RWPE2 (cell line): ENCODE measurements around the gene CASP12.

ENCODE experiments used
- ATAC-seq: fragments of 200-7000 bp; cut with Tn5 transposase; 3 replicates; pipeline ENCODE4 v1.9.1; 2021; ENCODE audit warnings: low read depth
- DNase-seq: peaks from one replicate; pipeline ENCODE4 v3.0.0-alpha.2; 2020; ENCODE audit warnings: low spot score
- H3K27ac ChIP-seq: fragments of 450-650 bp; 2 replicates; pipeline ENCODE4 v1.5.1; 2017; ENCODE audit warnings: mild to moderate bottlenecking; ENCODE audit not compliant: poor library complexity, severe bottlenecking
- H3K27me3 ChIP-seq: fragments of 250-450 bp; sonication (Bioruptor Pico); 2 replicates; pipeline ENCODE4 v1.5.1; 2021; ENCODE audit warnings: mild to moderate bottlenecking, moderate library complexity; ENCODE audit not compliant: insufficient read depth, poor library complexity, severe bottlenecking
- H3K36me3 ChIP-seq: fragments of 250-450 bp; sonication (Bioruptor Pico); 2 replicates; pipeline ENCODE4 v1.5.1; 2020; ENCODE audit warnings: low read depth, mild to moderate bottlenecking, moderate library complexity
- H3K4me1 ChIP-seq: fragments of 250-450 bp; sonication (Bioruptor Pico); 2 replicates; pipeline ENCODE4 v1.5.1; 2021; ENCODE audit warnings: mild to moderate bottlenecking, moderate library complexity; ENCODE audit not compliant: insufficient read depth, poor library complexity, severe bottlenecking
- H3K4me3 ChIP-seq: fragments of 250-450 bp; sonication (Bioruptor Pico); 2 replicates; pipeline ENCODE4 v1.5.1; 2021; ENCODE audit warnings: mild to moderate bottlenecking, moderate library complexity; ENCODE audit not compliant: severe bottlenecking
- H3K9me3 ChIP-seq: fragments of 250-450 bp; sonication (Bioruptor Pico); 2 replicates; pipeline ENCODE4 v1.5.1; 2021; ENCODE audit warnings: mild to moderate bottlenecking, moderate library complexity; ENCODE audit not compliant: severe bottlenecking
- TF ChIP-seq, protein P1 (sequence below): fragments of 450-650 bp; IDR thresholded peaks from one replicate; pipeline ENCODE4 v1.5.1; 2017; ENCODE audit warnings: mild to moderate bottlenecking, moderate library complexity; ENCODE audit not compliant: poor library complexity, severe bottlenecking

The CASP12 gene

DNA sequence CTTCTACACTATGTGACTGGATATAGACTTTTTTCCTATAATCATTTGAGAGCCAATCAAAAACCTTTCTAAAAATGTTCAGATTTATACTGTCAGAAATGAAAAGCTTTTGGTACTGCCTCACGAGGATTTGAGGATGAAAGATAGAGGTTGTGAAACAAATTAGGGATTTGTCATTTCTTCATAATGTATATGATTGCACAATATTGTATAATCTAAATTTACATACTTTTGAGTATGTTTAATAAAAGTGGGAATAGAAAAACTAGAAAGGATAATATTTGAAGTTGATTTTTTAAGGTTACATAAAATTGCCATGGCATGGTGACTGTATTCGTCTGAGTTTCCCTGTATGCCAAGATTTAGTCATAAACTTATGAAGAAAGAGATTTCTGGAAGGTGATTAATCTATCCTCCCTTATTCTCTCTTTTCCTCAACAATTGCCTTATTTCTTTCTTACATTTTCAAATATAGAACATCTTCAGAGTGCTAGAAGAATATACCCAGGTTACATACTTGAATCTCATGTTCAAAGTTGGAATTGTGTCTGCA lies 56.2 kb downstream of the CASP12 start:
- Histone ChIP-seq H3K4me3 (no peak overlapping the region), H3K36me3 (no peaks in the 10 kb centered on the region), H3K4me1 (no peaks in the 10 kb centered on the region), H3K27me3 (no peaks in the 10 kb centered on the region), H3K9me3 (no peaks in the 10 kb centered on the region), H3K27ac (no peak overlapping the region)
- TF ChIP-seq, protein P1, sequence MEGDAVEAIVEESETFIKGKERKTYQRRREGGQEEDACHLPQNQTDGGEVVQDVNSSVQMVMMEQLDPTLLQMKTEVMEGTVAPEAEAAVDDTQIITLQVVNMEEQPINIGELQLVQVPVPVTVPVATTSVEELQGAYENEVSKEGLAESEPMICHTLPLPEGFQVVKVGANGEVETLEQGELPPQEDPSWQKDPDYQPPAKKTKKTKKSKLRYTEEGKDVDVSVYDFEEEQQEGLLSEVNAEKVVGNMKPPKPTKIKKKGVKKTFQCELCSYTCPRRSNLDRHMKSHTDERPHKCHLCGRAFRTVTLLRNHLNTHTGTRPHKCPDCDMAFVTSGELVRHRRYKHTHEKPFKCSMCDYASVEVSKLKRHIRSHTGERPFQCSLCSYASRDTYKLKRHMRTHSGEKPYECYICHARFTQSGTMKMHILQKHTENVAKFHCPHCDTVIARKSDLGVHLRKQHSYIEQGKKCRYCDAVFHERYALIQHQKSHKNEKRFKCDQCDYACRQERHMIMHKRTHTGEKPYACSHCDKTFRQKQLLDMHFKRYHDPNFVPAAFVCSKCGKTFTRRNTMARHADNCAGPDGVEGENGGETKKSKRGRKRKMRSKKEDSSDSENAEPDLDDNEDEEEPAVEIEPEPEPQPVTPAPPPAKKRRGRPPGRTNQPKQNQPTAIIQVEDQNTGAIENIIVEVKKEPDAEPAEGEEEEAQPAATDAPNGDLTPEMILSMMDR = no peak
- DNase-seq = no peak
- no peak for ATAC-seq

DNA sequence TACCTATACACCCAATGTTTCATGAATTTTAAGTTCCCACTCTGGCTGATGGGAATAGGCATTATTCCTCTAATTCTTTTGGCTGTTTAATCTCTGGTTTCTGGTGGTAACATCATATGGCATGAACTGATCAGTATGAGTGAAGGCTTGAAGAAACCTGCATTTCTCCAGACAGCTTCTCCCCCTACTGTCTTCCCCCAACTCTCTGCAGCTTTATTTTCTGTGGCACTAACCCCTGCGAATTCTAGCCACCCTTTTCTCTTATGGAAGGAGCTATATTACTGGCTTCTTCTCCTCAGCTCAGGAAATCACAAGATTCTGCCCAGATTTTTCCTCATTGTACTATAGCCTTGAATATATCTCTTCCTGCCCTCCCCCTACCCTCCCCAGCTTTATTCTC lies 57.1 kb downstream of the CASP12 start:
- Histone ChIP-seq H3K36me3 (no peaks in the 10 kb centered on the region), H3K27me3 (no peaks in the 10 kb centered on the region), H3K9me3 (no peaks in the 10 kb centered on the region), H3K4me1 (no peaks in the 10 kb centered on the region), H3K27ac (no peak overlapping the region), H3K4me3 (no peak overlapping the region)
- TF ChIP-seq, protein P1 = no peak
- DNase-seq (no peak), ATAC-seq (no peak)

DNA sequence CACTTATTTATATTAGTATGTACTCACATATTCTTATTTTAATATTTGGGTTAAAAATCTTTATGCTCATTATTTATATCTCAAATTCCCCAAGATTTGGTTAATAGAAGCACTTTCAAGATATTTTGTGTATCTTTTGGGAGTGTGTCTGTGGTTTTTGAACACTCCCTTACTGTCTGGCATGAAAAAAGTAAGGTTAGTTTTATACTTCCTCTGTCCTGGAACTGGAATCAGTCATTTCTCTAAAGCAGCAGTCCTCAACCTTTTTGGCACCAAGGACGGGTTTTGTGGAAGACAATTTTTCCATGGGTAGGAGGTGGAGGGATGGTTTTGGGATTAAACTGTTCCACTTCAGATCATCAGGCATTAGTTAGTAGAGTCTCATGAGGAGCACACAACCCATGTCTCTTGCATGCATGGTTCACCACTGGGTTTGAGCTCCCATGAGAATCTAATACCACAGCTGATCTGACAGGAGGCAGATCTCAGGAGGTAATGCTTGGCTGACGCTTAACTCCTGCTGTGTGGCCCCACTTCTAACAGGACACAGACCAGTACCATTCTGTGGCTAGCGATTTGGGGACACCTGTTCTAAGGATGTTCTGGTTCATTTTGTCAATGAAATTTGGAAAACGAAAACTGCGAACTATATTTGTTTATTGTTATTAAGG lies 60.2 kb downstream of the CASP12 start:
- DNase-seq = no peak
- TF ChIP-seq, protein P1 = no peak
- H3K36me3 ChIP-seq = no peaks in the 10 kb centered on the region
- no peaks in the 10 kb centered on the region for H3K27me3 ChIP-seq
- no peak overlapping the region for H3K4me3 ChIP-seq
- no peak for ATAC-seq
- H3K4me1 ChIP-seq = no peaks in the 10 kb centered on the region
- H3K27ac ChIP-seq = no peak overlapping the region
- H3K9me3 ChIP-seq = no peaks in the 10 kb centered on the region

DNA sequence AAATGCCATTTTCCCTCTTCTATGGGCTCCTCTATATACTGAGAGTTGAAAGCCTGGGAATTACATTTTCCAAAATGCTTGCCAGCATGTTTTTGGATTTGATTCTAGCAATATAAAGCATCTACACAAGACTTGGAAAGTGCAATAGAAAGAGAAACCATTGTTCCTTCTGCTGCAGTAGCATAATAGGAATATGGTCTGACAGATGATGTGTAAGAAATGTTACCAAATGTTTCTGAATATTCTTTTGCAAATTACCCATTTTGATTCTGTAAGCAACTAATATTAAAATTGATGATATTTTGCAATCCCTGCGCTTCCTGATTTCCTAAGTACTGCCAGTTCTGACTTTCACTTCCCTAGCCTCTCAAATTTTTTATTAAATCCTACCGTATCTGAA lies 61.6 kb downstream of the CASP12 start:
- Histone ChIP-seq H3K27me3 (no peaks in the 10 kb centered on the region), H3K4me1 (no peaks in the 10 kb centered on the region), H3K4me3 (no peak overlapping the region), H3K27ac (no peak overlapping the region), H3K36me3 (no peaks in the 10 kb centered on the region), H3K9me3 (no peaks in the 10 kb centered on the region)
- TF ChIP-seq, protein P1 = no peak
- ATAC-seq (no peak), DNase-seq (no peak)
